ENCODE results near the gene WDR19. TPM values are rescaled to one million over a fixed set of nuclear protein-coding genes. Genes with fewer than 3 reads are reported as not detected.

Gene WDR19
- total and polyA plus RNA-seq, 8 donors = 6.3 to 41.3 (median 13.7) TPM

DNA sequence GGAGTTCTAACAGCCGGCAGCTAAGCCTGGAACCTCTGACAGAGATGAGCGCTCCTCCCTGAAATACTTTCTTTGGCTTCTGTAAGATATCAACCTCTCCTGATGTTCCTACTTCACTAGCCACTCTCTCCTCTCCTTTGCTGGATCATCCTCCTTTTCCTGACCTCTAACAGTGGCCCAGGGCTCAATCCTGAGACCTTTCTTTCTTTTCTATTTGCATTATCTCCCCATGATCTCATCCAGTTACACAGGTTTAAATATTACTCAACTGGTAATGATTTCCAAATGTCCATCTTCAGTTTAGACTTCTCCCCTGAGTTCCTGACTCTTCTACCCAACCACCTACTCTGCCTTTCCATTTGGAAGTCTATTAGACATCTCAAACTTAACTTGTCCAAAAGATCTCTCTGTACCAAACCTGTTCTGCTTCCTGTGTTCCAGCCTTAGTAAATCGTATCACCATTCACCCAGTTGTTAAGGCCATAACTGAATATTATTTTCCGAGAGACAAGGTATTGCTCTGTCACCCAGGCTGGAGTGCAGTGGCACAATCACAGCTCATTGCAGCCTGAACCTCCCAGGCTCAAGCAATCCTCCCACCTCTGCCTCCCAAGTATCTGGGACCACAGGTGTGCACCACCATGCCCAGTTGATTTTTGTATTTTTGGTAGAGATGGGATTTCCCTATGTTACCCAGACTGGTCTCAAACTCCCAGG lies 142.7 kb downstream of the WDR19 start:
- Histone ChIP-seq H3K9me3 (no peaks in the 10 kb centered on the region), H3K4me1 (peaks cover 6 to 14% (median 13%) of the 10 kb centered on the region in 3 donors), H3K27me3 (no peaks in the 10 kb centered on the region), H3K4me3 (no peak overlapping the region), H3K27ac (no peak overlapping the region), H3K36me3 (peaks cover 0 to 7% (median 0%) of the 10 kb centered on the region in 3 donors)
- intact Hi-C loops (cut with DNase I) = no loop called here
- WGBS, 2 donors = 82 to 98% methylated on average over 4 of the region's 4 CpGs
- peak in 3 of 4 donors; percentile 11 to 21 (median 14) for ATAC-seq
- no peak for FAIRE-seq
- no peak for DNase-seq
- TF ChIP-seq, protein P1, sequence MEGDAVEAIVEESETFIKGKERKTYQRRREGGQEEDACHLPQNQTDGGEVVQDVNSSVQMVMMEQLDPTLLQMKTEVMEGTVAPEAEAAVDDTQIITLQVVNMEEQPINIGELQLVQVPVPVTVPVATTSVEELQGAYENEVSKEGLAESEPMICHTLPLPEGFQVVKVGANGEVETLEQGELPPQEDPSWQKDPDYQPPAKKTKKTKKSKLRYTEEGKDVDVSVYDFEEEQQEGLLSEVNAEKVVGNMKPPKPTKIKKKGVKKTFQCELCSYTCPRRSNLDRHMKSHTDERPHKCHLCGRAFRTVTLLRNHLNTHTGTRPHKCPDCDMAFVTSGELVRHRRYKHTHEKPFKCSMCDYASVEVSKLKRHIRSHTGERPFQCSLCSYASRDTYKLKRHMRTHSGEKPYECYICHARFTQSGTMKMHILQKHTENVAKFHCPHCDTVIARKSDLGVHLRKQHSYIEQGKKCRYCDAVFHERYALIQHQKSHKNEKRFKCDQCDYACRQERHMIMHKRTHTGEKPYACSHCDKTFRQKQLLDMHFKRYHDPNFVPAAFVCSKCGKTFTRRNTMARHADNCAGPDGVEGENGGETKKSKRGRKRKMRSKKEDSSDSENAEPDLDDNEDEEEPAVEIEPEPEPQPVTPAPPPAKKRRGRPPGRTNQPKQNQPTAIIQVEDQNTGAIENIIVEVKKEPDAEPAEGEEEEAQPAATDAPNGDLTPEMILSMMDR (IDR thresholded peaks at IDR 0.05) = no peak

DNA sequence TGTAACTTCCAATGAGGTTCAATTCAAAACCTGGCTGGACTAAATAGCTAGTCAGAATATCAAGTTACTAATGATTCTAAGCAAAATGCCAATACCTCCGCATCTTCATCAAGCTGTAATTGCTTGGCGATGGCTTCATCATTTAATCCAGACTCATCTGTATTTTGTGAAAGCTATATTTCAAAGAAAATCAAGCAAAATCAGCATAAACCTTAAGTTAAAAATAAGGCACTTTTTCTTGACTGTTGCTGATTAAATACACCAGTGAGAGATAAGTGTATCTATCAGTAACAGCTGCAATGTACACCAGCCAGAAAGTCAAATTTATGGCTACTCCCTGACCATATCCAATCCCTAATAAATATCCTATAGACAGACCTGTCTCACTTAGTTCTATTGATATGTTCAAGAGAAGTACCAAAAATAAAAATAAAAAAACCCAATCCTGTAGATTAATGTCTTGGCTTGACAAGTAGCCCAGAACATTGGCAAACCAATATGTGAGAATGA lies 144.2 kb downstream of the WDR19 start:
- WGBS, 2 donors = 93 to 94% methylated on average over 2 of the region's 2 CpGs
- peaks cover 6 to 14% (median 13%) of the 10 kb centered on the region in 3 donors for H3K4me1 ChIP-seq
- no peak for DNase-seq
- intact Hi-C loops (cut with DNase I) = no loop called here
- H3K4me3 ChIP-seq = no peak overlapping the region
- ATAC-seq = peak in 1 of 4 donors; percentile 17
- peaks cover 0 to 2% (median 0%) of the 10 kb centered on the region in 3 donors for H3K36me3 ChIP-seq
- H3K27ac ChIP-seq = no peak overlapping the region
- TF ChIP-seq, protein P1 (IDR thresholded peaks at IDR 0.05) = no peak
- H3K27me3 ChIP-seq = no peaks in the 10 kb centered on the region
- FAIRE-seq = no peak
- H3K9me3 ChIP-seq = no peaks in the 10 kb centered on the region

DNA sequence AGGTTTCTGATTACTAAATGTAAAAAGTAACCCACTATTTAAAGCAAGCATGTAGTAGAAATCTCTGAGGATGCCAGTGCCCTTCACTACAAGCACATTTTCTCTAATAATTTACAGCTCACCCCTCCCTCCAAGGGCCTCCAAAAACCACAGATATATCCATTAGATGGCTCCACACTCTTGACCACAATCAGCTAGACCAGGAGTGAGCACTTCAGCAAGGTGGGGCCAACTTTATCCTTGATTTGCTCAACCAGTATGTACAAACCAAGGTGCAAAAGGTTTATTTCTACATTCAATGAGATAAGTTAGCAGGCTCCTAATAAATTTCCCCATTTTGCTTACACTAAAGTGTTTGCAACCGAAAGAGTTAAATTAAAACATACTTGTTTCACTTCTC lies 148.0 kb downstream of the WDR19 start:
- peak in 2 of 4 donors; percentile 44 to 63 for ATAC-seq
- no peaks in the 10 kb centered on the region for H3K9me3 ChIP-seq
- DNase-seq = no peak
- TF ChIP-seq, protein P1 (IDR thresholded peaks at IDR 0.05) = no peak
- H3K27ac ChIP-seq = no peak overlapping the region
- FAIRE-seq = no peak
- intact Hi-C loops (cut with DNase I) = no loop called here
- peaks cover 4 to 13% (median 6%) of the 10 kb centered on the region in 3 donors for H3K4me1 ChIP-seq
- no peaks in the 10 kb centered on the region for H3K27me3 ChIP-seq
- 84 to 97% methylated on average over 1 of the region's 1 CpG for WGBS, 2 donors
- peaks cover 0 to 2% (median 0%) of the 10 kb centered on the region in 3 donors for H3K36me3 ChIP-seq
- no peak overlapping the region for H3K4me3 ChIP-seq

DNA sequence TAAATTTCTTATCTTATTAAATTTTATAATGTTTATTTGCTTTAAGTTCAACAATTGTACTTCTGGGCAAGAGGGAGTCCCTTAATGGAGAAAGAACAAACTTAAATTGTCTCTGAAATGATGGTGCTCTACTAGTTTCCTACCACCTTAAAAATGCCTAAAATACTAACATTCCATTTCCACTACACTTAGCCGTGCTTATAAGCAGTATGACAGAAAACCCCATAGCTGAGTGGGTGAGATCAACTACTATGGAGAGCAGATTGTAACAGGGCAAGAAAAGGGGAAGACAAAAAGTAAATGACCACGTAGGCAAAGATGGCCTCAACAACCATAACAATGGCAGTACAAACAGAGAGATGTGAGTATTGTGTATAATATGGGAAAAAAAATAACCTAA lies 148.9 kb downstream of the WDR19 start:
- Histone ChIP-seq H3K4me3 (no peak overlapping the region), H3K27ac (no peak overlapping the region), H3K36me3 (peaks cover 0 to 2% (median 0%) of the 10 kb centered on the region in 3 donors), H3K27me3 (no peaks in the 10 kb centered on the region), H3K4me1 (peaks cover 4 to 13% (median 6%) of the 10 kb centered on the region in 3 donors), H3K9me3 (no peaks in the 10 kb centered on the region)
- TF ChIP-seq, protein P1 (IDR thresholded peaks at IDR 0.05) = no peak
- WGBS, 2 donors = 88 to 95% methylated on average over 2 of the region's 2 CpGs
- ATAC-seq (no peak), FAIRE-seq (no peak), DNase-seq (no peak)
- intact Hi-C loops (cut with DNase I) = no loop called here

Other genes with a start within 250 kb of the WDR19 start
- 1 to 10 TPM in 1 of 6 donors, under 1 TPM in 5; 0.08 to 1.8 (median 0.53) TPM for gene TMEM156, start 150.1 kb upstream of the WDR19 start, total RNA-seq
- gene TMEM156, start 150.1 kb upstream of the WDR19 start, polyA plus RNA-seq = under 1 TPM; 0.49 to 0.57 TPM
- gene KLHL5, start 120.3 kb upstream of the WDR19 start, total RNA-seq = 10 to 100 TPM in 3 of 6 donors, 1 to 10 TPM in 3; 8.1 to 34.6 (median 10.1) TPM
- 1 to 10 TPM; 5.3 to 7.2 TPM for gene KLHL5, start 120.3 kb upstream of the WDR19 start, polyA plus RNA-seq
- gene RFC1, start 183.8 kb downstream of the WDR19 start, total RNA-seq = 10 to 100 TPM; 31.4 to 53.1 (median 40.6) TPM
- 10 to 100 TPM in 1 of 2 donors, 1 to 10 TPM in 1; 9.1 to 14.6 TPM for gene RFC1, start 183.8 kb downstream of the WDR19 start, polyA plus RNA-seq
- 1 to 10 TPM; 1.2 to 4.6 (median 2.7) TPM for gene KLB, start 224.4 kb downstream of the WDR19 start, total RNA-seq
- gene KLB, start 224.4 kb downstream of the WDR19 start, polyA plus RNA-seq = 1 to 10 TPM in 1 of 2 donors, under 1 TPM in 1; 0.94 to 1.1 TPM